A549 treated with ZK216348 at 1 μM for 4 hours (cell line): ENCODE results near the gene PMEPA1. TPM values are rescaled to one million over a fixed set of nuclear protein-coding genes. Genes with fewer than 3 reads are reported as not detected.

Experiments
- total RNA-seq: library from RNA; stranded (reverse); fragments of 200-300 nt; extraction: Qiagen RNA extraction; gene quantifications from 5 replicates; pipeline ENCODE4 v1.2.3, GENCODE V29; 2022; ENCODE audit warnings: low read depth

Gene PMEPA1
- 159 to 471 TPM (median 396 TPM) in 5 replicates for total RNA-seq

GRCh38 chr20:57709823-57710799 is at the start of gene PMEPA1:
Gene PMEPA1 (minus strand): TSS chr20:57710015. CDS start chr20:57709582, 433 bp downstream.

GRCh38 chr20:57620274-57620990 is 89.4 kb downstream of the PMEPA1 start, which contains the start of gene ZBP1:
Gene ZBP1 (minus strand): TSS chr20:57620426. CDS start chr20:57620295, 131 bp downstream.

Other genes with a start within 250 kb of the PMEPA1 start
- not detected in 5 replicates for gene CTCFL, start 184.9 kb downstream of the PMEPA1 start, total RNA-seq
- 0.04 to 0.13 TPM (median 0.05 TPM) in 3 of 5 replicates, not detected in the others for gene PCK1, start 148.9 kb downstream of the PMEPA1 start, total RNA-seq
- gene ZBP1, start 89.6 kb downstream of the PMEPA1 start, total RNA-seq, result not detected in 5 replicates